Prostate gland (tissue), 2 donors: ENCODE data around the gene EID2B.

Experiments used
- POLR2A ChIP-seq: fragments of 450-650 bp; IDR thresholded peaks from one replicate; pipeline ENCODE4 v1.6.1; 2016; ENCODE audit warnings: antibody characterized with exemption, mild to moderate bottlenecking
- TF ChIP-seq, protein P1 (sequence below), 4 experiments: fragments of 200-600 bp in 2 of 4; fragments of 450-650 bp in 2 of 4; sonication (generic) in 2 of 4; IDR thresholded peaks; 1 replicate in 3 of 4; 2 replicates in 1 of 4; pipeline ENCODE4 v1.5.1; 2016 to 2019; ENCODE audit warnings: antibody characterized with exemption in 4 of 4, mild to moderate bottlenecking in 2 of 4, moderate library complexity in 2 of 4

DNA sequence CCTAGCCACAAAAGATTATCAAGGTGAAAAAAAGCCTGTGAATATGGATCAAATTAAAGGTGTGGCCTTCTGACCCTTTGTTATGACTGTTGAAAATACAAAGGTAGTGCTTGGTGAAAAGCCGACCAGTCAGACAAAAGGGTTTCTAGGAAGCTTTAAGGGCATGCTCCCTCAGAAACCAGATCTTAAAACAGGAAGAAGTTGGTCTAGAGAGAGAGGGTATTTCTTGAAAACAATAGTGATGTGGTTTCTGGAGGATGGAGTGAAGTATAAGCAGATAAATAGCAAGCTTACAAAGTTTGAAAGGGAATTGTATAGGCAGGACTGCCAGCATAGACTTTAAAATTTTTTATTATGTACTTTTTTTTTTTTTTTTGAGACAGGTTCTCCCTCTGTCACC, 12.3 kb upstream of the EID2B start:
- TF ChIP-seq, protein P1, sequence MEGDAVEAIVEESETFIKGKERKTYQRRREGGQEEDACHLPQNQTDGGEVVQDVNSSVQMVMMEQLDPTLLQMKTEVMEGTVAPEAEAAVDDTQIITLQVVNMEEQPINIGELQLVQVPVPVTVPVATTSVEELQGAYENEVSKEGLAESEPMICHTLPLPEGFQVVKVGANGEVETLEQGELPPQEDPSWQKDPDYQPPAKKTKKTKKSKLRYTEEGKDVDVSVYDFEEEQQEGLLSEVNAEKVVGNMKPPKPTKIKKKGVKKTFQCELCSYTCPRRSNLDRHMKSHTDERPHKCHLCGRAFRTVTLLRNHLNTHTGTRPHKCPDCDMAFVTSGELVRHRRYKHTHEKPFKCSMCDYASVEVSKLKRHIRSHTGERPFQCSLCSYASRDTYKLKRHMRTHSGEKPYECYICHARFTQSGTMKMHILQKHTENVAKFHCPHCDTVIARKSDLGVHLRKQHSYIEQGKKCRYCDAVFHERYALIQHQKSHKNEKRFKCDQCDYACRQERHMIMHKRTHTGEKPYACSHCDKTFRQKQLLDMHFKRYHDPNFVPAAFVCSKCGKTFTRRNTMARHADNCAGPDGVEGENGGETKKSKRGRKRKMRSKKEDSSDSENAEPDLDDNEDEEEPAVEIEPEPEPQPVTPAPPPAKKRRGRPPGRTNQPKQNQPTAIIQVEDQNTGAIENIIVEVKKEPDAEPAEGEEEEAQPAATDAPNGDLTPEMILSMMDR (IDR thresholded peaks at IDR 0.05): no peak
- TF ChIP-seq POLR2A: no peak
